HFF-Myc (cell line): ENCODE data around the gene CD84.
"Not testable (repeated sequence)": the region's sequence is repeated elsewhere in the genome, so short reads cannot be mapped to it uniquely, and the experiment has no call there.

ENCODE experiments used
- DNase-seq: peaks from one replicate; pipeline ENCODE4 v3.0.0-alpha.2; 2011; ENCODE audit warnings: low read depth; ENCODE audit errors: extremely low read depth
- H3K4me3 ChIP-seq: replicated peaks from 2 replicates; pipeline ENCODE4 v1.5.1; 2011; ENCODE audit warnings: low read depth, mild to moderate bottlenecking, control low read depth, low read length
- TF ChIP-seq, protein P1 (sequence below): IDR thresholded peaks from 2 replicates; pipeline ENCODE4 v1.5.1; 2012; ENCODE audit warnings: mild to moderate bottlenecking, low read depth, low read length, control low read depth; ENCODE audit errors: missing control alignments

Gene CD84

DNA sequence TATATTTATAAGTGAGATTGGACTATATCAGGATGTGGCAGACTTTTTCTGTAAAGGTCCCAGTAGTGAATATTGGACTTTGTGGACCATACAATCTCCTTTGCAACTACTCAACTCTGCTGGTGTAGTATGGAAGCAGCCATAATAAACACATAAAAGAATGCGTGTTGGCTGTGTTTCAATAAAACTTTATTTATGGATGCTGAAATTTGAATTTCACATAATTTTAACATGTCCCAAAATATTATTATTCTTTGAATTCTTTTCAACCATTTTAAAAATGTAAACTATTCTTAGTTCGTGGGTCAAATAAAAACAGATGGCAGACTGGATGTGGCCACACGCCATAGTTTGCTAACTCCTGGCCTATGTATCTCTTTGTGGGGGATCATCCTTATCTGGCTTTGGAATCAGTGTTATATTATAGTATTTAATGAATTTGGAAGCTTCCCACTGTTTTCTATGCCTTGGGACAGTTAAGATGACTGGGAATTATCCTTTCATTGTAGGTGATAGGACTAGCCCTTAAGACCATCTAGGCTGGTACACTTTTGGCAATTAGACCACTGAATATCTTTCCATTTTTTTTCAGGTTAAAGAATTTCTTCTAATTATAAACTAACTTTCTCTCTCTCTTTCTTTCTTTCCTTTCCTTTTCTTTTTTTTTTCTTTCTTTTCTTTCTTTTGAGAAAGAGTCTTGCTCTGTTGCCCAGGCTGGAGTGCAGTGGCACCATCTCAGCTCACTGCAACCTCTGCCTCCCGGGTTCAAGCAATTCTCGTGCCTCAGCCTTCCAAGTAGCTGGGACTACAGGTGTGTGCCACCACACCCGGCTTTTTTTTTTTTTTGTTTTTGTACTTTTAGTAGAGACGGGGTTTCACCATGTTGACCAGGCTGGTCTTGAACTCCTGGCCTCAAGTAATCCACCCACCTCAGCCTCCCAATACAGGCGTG, 41.3 kb downstream of the CD84 start:
- TF ChIP-seq, protein P1, sequence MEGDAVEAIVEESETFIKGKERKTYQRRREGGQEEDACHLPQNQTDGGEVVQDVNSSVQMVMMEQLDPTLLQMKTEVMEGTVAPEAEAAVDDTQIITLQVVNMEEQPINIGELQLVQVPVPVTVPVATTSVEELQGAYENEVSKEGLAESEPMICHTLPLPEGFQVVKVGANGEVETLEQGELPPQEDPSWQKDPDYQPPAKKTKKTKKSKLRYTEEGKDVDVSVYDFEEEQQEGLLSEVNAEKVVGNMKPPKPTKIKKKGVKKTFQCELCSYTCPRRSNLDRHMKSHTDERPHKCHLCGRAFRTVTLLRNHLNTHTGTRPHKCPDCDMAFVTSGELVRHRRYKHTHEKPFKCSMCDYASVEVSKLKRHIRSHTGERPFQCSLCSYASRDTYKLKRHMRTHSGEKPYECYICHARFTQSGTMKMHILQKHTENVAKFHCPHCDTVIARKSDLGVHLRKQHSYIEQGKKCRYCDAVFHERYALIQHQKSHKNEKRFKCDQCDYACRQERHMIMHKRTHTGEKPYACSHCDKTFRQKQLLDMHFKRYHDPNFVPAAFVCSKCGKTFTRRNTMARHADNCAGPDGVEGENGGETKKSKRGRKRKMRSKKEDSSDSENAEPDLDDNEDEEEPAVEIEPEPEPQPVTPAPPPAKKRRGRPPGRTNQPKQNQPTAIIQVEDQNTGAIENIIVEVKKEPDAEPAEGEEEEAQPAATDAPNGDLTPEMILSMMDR = no peak
- H3K4me3 ChIP-seq = no peak overlapping the region
- no peak for DNase-seq

DNA sequence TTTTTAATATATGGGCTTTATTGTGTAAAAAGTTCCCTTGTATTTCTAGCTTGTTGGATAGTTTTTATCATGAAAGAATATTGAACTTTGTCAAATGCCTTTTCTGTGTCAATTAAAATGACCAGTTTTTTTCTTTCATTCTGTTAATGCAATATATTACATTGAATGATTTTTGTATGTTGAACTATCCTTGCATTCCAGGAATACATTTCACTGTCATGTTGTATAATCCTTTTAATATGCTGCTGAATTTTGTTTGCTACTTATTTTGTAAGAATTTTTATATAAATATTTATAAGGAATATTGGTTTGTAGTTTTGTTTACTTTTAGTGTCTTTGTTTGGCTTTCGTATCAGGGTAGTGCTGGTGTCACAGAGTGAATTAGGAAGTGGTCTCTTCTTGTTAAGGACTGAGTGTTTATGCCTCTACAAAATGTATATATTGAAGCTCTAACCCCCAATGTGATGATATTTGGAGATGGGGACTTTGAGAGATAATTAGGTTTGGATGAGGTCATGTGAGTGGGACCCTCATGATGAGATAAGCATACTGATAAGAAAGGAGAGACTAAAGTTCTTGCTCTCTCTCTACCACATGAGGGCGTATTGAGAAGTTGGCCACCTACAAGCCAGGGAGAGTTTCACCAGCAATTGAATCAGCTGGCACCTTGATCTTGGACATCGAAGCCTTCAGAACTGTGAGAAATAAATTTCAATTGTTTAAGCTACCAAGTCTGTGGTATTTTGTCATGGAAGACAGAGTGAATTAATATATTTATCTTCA, 44.3 kb downstream of the CD84 start:
- DNase-seq = no peak
- TF ChIP-seq, protein P1 = no peak
- no peak overlapping the region for H3K4me3 ChIP-seq

DNA sequence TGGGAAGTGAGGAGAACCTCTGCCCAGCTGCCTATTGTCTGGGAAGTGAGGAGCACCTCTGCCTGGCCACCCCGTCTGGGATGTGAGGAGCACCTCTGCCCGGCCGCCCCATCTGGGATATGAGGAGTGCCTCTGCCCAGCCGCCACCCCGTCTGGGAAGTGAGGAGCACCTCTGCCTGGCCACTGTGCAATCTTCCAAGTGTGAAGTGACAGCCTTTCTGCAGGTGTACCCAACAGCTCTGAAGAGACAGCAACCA, 46.8 kb downstream of the CD84 start:
- not testable (repeated sequence) for DNase-seq, H3K4me3 ChIP-seq

DNA sequence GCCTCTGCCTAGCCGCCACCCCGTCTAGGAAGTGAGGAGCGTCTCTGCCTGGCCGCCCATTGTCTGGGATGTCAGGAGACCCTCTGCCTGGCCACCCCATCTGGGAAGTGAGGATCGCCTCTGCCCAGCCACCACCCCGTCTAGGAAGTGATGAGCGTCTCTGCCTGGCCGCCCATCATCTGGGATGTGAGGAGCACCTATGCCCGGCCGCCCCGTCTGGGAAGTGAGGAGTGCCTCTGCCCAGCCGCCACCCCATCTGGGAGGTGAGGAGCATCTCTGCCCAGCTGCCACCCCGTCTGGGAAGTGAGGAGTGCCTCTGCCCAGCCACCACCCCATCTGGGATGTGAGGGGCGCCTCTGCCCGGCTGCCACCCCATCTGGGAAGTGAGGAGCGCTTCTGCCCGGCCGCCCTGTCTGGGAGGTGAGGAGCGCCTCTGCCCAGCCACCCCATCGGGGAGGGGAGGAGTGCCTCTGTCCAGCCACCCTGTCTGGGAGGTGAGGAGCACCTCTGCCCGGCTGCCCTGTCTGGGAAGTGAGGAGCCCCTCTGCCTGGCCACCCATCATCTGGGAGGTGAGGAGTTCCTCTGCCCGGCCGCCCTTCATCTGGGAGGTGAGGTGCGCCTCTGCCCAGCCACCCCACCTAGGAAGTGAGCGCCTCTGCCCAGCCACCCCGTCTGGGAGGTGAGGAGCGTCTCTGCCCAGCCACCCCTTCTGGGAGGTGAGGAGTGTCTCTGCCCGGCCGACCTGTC, 47.3 kb downstream of the CD84 start:
- not testable (repeated sequence) for DNase-seq, H3K4me3 ChIP-seq

DNA sequence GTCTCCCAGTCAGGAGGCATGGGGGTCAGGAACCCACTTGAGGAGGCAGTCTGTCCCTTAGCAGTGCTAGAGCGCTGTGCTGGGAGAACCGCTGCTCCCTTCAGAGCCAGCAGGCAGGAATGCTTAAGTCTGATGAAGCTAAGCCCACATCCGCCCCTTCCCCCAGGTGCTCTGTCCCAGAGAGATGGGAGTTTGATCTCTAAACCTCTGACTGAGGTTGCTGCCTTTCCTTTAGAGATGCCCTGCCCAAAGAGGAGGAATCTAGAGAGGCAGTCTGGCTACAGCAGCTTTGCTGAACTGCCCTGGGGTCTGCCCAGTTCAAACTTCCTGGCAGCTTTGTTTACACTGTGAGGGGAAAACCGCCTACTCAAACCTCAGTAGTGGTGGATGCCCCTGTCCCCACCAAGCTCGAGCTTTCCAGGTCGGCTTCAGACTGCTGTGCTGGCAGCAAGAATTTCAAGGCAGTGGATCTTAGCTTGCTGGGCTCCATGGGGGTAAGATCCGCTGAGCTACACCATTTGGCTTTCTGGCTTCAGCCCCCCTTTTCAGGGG, 49.8 kb downstream of the CD84 start:
- DNase-seq, H3K4me3 ChIP-seq: not testable (repeated sequence)

DNA sequence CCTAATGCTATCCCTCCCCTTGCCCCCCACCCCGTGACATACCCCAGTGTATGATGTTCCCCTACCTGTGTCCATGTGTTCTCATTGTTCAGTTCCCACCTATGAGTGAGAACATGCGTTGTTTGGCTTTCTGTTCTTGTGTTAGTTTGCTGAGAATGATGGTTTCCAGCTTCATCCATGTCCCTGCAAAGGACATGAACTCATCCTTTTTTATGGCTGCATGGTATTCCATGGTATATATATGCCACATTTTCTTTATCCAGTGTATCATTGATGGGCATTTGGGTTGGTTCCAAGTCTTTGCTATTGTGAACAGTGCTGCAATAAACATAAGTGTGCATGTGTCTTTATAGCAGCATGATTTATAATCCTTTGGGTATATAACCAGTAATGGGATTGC, 55.5 kb downstream of the CD84 start:
- DNase-seq, H3K4me3 ChIP-seq: not testable (repeated sequence)

DNA sequence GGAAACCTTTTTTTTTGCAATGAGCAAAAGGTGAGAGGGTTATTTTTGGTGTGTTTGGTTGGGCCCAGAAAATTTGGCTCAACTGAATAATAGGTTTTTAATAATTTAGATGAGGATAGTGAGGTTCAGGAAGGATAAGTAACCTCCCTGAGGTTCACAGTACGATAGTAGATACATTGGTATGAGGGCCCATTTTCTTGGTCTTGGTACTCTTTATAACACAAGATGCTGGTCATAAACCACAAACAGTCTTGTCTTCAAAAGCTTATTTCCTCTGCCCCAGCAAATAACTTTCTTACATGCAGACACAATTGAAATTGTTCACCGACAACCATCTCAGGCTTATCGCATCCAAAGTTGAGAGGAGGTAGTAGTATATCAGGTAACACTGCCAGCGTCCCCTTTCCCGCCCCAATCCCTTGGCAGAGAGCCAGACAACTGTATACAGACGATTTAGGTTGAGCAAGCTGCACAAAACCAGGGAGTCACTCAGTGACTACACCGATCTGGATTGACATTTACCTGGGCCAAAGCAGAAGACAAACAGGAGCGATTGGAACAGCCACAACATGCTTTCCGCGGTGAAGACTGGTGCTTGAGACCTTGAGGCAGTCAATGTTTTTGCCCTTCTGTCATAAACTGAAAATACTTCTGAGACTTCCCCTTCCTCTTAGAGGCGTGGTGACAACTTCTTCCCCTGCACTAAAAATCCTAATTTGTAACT, 56.5 kb downstream of the CD84 start, which contains the start of gene SLAMF6:
Gene SLAMF6, minus strand, starts transcription at position 634 of the 724 bp plus-strand sequence. Its CDS starts 63 bp downstream, at position 571.
- no peak for DNase-seq
- TF ChIP-seq, protein P1 = no peak

DNA sequence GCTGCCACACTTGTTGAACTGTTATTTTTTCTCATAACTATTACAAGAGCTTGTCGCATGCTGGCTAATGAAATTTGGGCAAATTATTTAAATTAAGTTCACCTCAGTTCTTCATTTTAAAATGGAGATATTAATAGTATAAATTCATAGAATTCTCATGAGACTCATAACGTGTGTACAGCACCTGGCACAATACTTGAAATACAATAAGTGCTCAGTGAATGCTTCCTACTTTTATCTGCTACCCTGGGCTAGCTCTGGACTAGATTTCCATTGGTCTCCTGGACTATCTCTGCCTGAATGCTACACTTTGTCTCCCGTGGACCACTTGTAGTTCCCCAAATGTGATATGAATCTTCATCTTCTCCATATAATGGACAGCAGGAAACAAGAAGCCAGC, 57.2 kb downstream of the CD84 start:
- H3K4me3 ChIP-seq = no peak overlapping the region
- no peak for DNase-seq
- TF ChIP-seq, protein P1 = no peak

More for the DNA sequence above, 56.5 kb downstream of the CD84 start, which contains the start of gene SLAMF6:
- H3K4me3 ChIP-seq = no peak within 1 kb of the TSS
